Ishikawa (cell line): Measurements from ENCODE around the gene UBA6.

ENCODE experiments used
- CEBPB ChIP-seq: IDR thresholded peaks from 2 replicates; pipeline ENCODE4 v1.6.1; 2012
- CREB1 ChIP-seq: IDR thresholded peaks from 2 replicates; pipeline ENCODE4 v1.6.1; 2012; ENCODE audit warnings: low read depth
- EGR1 ChIP-seq: IDR thresholded peaks from 2 replicates; pipeline ENCODE4 v1.6.1; 2012
- EP300 ChIP-seq: IDR thresholded peaks from 2 replicates; pipeline ENCODE4 v1.6.1; 2012; ENCODE audit warnings: borderline replicate concordance
- FOXM1 ChIP-seq: IDR thresholded peaks from 2 replicates; pipeline ENCODE4 v1.6.1; 2012; ENCODE audit warnings: low read depth, borderline replicate concordance
- MAX ChIP-seq: IDR thresholded peaks from 2 replicates; pipeline ENCODE4 v1.6.1; 2012
- NFIC ChIP-seq: IDR thresholded peaks from 2 replicates; pipeline ENCODE4 v1.6.1; 2012
- RAD21 ChIP-seq: IDR thresholded peaks from 2 replicates; pipeline ENCODE4 v1.6.1; 2012; ENCODE audit warnings: low read depth
- REST ChIP-seq: IDR thresholded peaks from 2 replicates; pipeline ENCODE4 v1.6.1; 2012; ENCODE audit warnings: low read depth, mild to moderate bottlenecking
- TAF1 ChIP-seq: IDR thresholded peaks from 2 replicates; pipeline ENCODE4 v1.6.1; 2012; ENCODE audit warnings: low read depth, mild to moderate bottlenecking
- TCF12 ChIP-seq: IDR thresholded peaks from 2 replicates; pipeline ENCODE4 v1.6.1; 2012; ENCODE audit warnings: low read depth
- TEAD4 ChIP-seq: IDR thresholded peaks from 2 replicates; pipeline ENCODE4 v1.6.1; 2012
- USF1 ChIP-seq: IDR thresholded peaks from 2 replicates; pipeline ENCODE4 v1.6.1; 2012
- YY1 ChIP-seq: IDR thresholded peaks from 2 replicates; pipeline ENCODE4 v1.6.1; 2012; ENCODE audit warnings: low read depth
- ZBTB7A ChIP-seq: IDR thresholded peaks from 2 replicates; pipeline ENCODE4 v1.6.1; 2012; ENCODE audit warnings: low read depth

UBA6 gene

GRCh38 chr4:67727124-67727850 lies 26.3 kb upstream of the UBA6 start:
- TF ChIP-seq USF1 (no peak), MAX (no peak), RAD21 (no peak), TAF1 (no peak), YY1 (no peak)

- TF ChIP-seq FOXM1 (no peak), TCF12 (no peak), USF1 (no peak), TEAD4 (no peak), EGR1 (no peak), YY1 (no peak), EP300 (no peak), ZBTB7A (no peak), NFIC (no peak), MAX (no peak), TAF1 (no peak), REST (no peak), CREB1 (no peak), CEBPB (no peak), RAD21 (no peak)
Observed at GRCh38 chr4:67725981-67726380, 25.0 kb upstream of the UBA6 start.

GRCh38 chr4:67725132-67725531 lies 24.2 kb upstream of the UBA6 start:
- TF ChIP-seq EP300 = no peak
- no peak for TF ChIP-seq FOXM1
- TF ChIP-seq NFIC = no peak
- no peak for TF ChIP-seq MAX
- no peak for TF ChIP-seq TEAD4
- TF ChIP-seq REST = no peak
- no peak for TF ChIP-seq CREB1
- TF ChIP-seq ZBTB7A = no peak
- TF ChIP-seq TCF12 = no peak
- no peak for TF ChIP-seq RAD21
- no peak for TF ChIP-seq YY1
- TF ChIP-seq EGR1 = no peak
- no peak for TF ChIP-seq CEBPB
- no peak for TF ChIP-seq USF1
- TF ChIP-seq TAF1 = no peak

- TF ChIP-seq FOXM1 = no peak
- peak; percentile 17; the same call in 1 of the 2 replicates for TF ChIP-seq RAD21
Observed at GRCh38 chr4:67723949-67724348, 23.0 kb upstream of the UBA6 start.

GRCh38 chr4:67723341-67723740 lies 22.4 kb upstream of the UBA6 start:
- TF ChIP-seq TAF1 = no peak
- TF ChIP-seq YY1 = no peak
